Astrocyte of the spinal cord (primary cell): ENCODE measurements around the gene SEMA3E.

Experiments
- DNase-seq: peaks from one replicate; pipeline ENCODE4 v3.0.0; 2011; ENCODE audit warnings: low read depth, low spot score
- H3K4me3 ChIP-seq: 2 replicates; pipeline ENCODE4 v1.5.1; 2011; ENCODE audit warnings: low read depth, mild to moderate bottlenecking, low read length, moderate library complexity
- CTCF ChIP-seq: IDR thresholded peaks from 2 replicates; pipeline ENCODE4 v1.5.1; 2012; ENCODE audit warnings: low read depth, mild to moderate bottlenecking, low read length, inconsistent platforms
- in situ Hi-C: cut with HindIII; loops from 2 replicates; pipeline ENCODE4 v1.10.0; 2017; ENCODE audit warnings: low sequenced_read_pairs

SEMA3E gene

GRCh38 chr7:83663131-83663530 is 14.2 kb upstream of the SEMA3E start:
- in situ Hi-C loops, result no loop called here
- TF ChIP-seq CTCF, result no peak
- no peak for DNase-seq
- H3K4me3 ChIP-seq, result no peak overlapping the region

- in situ Hi-C loops, result no loop called here
- no peak for TF ChIP-seq CTCF
- DNase-seq, result no peak
- no peak overlapping the region for H3K4me3 ChIP-seq
Observed at GRCh38 chr7:83658126-83658525, 9.2 kb upstream of the SEMA3E start.

GRCh38 chr7:83655951-83656556 is 7.1 kb upstream of the SEMA3E start:
- TF ChIP-seq CTCF, result peak; percentile 93
- in situ Hi-C loops, result no loop called here
- no peak overlapping the region for H3K4me3 ChIP-seq
- DNase-seq, result peak; percentile 64

GRCh38 chr7:83652481-83652880 is 3.5 kb upstream of the SEMA3E start:
- TF ChIP-seq CTCF, result no peak
- no peak for DNase-seq
- H3K4me3 ChIP-seq, result no peak overlapping the region
- in situ Hi-C loops, result no loop called here

- no peak overlapping the region for H3K4me3 ChIP-seq
- DNase-seq, result no peak
- no peak for TF ChIP-seq CTCF
- in situ Hi-C loops, result no loop called here
Observed at GRCh38 chr7:83649701-83650100, 762 bp upstream of the SEMA3E start.

GRCh38 chr7:83646027-83646426 is 2.9 kb downstream of the SEMA3E start:
- DNase-seq, result no peak
- no peak for TF ChIP-seq CTCF
- in situ Hi-C loops, result no loop called here
- no peak overlapping the region for H3K4me3 ChIP-seq

GRCh38 chr7:83643739-83644138 is 5.2 kb downstream of the SEMA3E start:
- in situ Hi-C loops, result no loop called here
- TF ChIP-seq CTCF, result no peak
- H3K4me3 ChIP-seq, result no peak overlapping the region
- no peak for DNase-seq
